Measurements from ENCODE around the gene SYNDIG1.
"Not testable (repeated sequence)": the region's sequence is repeated elsewhere in the genome, so short reads cannot be mapped to it uniquely, and the experiment has no call there.

The SYNDIG1 gene

GRCh38 chr20:24506696-24507095, 37.3 kb downstream of the SYNDIG1 start:
- DNase-seq, result no peak
- no peak for TF ChIP-seq CTCF (IDR thresholded peaks at IDR 0.05; ENCODE audit: low read depth, low read length, missing control alignments)
- H3K4me3 ChIP-seq (ENCODE audit: low read depth, low read length), result no peak overlapping the region
- in situ Hi-C loops (cut with HindIII; ENCODE audit: low pct_ligation_motif_present, low sequenced_read_pairs), result no loop called here
- H3K27ac ChIP-seq, result no peak overlapping the region
- H3K27me3 ChIP-seq (replicated peaks), result no peaks in the 10 kb centered on the region
- no peaks in the 10 kb centered on the region for H3K36me3 ChIP-seq (replicated peaks)

GRCh38 chr20:24507182-24507853, 37.9 kb downstream of the SYNDIG1 start:
- DNase-seq, result no peak
- no peak overlapping the region for H3K27ac ChIP-seq
- H3K36me3 ChIP-seq (replicated peaks), result no peaks in the 10 kb centered on the region
- H3K27me3 ChIP-seq (replicated peaks), result no peaks in the 10 kb centered on the region
- H3K4me3 ChIP-seq (ENCODE audit: low read depth, low read length), result no peak overlapping the region
- in situ Hi-C loops (cut with HindIII; ENCODE audit: low pct_ligation_motif_present, low sequenced_read_pairs), result no loop called here
- no peak for TF ChIP-seq CTCF (IDR thresholded peaks at IDR 0.05; ENCODE audit: low read depth, low read length, missing control alignments)

- H3K4me3 ChIP-seq (ENCODE audit: low read depth, low read length); DNase-seq; H3K36me3 ChIP-seq (replicated peaks); H3K27ac ChIP-seq; in situ Hi-C loops (cut with HindIII; ENCODE audit: low pct_ligation_motif_present, low sequenced_read_pairs); H3K27me3 ChIP-seq (replicated peaks): not testable (repeated sequence)
Observed at GRCh38 chr20:24512441-24512840, 43.0 kb downstream of the SYNDIG1 start.

GRCh38 chr20:24518515-24518914, 49.1 kb downstream of the SYNDIG1 start:
- H3K27ac ChIP-seq, result no peak overlapping the region
- no peak overlapping the region for H3K4me3 ChIP-seq (ENCODE audit: low read depth, low read length)
- H3K36me3 ChIP-seq (replicated peaks), result no peaks in the 10 kb centered on the region
- no peaks in the 10 kb centered on the region for H3K27me3 ChIP-seq (replicated peaks)
- in situ Hi-C loops (cut with HindIII; ENCODE audit: low pct_ligation_motif_present, low sequenced_read_pairs), result no loop called here
- no peak for DNase-seq
- TF ChIP-seq CTCF (IDR thresholded peaks at IDR 0.05; ENCODE audit: low read depth, low read length, missing control alignments), result no peak

- in situ Hi-C loops (cut with HindIII; ENCODE audit: low pct_ligation_motif_present, low sequenced_read_pairs), result no loop called here
- no peak for TF ChIP-seq CTCF (IDR thresholded peaks at IDR 0.05; ENCODE audit: low read depth, low read length, missing control alignments)
- H3K4me3 ChIP-seq (ENCODE audit: low read depth, low read length), result no peak overlapping the region
- H3K27me3 ChIP-seq (replicated peaks), result no peaks in the 10 kb centered on the region
- H3K27ac ChIP-seq, result no peak overlapping the region
- DNase-seq, result no peak
- no peaks in the 10 kb centered on the region for H3K36me3 ChIP-seq (replicated peaks)
Observed at GRCh38 chr20:24519476-24519875, 50.0 kb downstream of the SYNDIG1 start.

GRCh38 chr20:24521032-24521431, 51.6 kb downstream of the SYNDIG1 start:
- Histone ChIP-seq H3K27me3 (replicated peaks) (no peaks in the 10 kb centered on the region), H3K4me3 (ENCODE audit: low read depth, low read length) (no peak overlapping the region), H3K36me3 (replicated peaks) (no peaks in the 10 kb centered on the region), H3K27ac (no peak overlapping the region)
- in situ Hi-C loops (cut with HindIII; ENCODE audit: low pct_ligation_motif_present, low sequenced_read_pairs), result no loop called here
- no peak for TF ChIP-seq CTCF (IDR thresholded peaks at IDR 0.05; ENCODE audit: low read depth, low read length, missing control alignments)
- DNase-seq, result no peak

All from brain microvascular endothelial cell (primary cell).